ENCODE results near the gene ETV3L.

ETV3L gene

DNA sequence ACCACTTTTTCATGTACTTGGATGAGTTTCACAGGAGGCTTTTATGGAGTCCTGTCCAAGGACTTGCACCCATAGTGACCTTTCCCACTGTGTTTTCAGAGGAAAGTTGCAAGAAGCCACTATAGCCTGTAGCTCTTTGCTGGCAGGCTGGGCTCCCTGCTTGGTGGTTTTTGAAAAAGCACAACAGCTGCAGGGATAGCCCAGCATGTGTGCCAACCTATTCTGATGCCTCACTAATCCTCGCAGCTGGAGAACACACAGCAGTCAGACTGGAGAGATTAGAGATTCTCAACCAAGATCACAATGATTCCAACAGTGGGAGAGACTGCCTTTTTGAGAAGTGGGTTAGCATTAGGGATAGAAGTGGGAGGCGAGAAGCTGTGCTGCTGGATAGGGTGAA lies 30.0 kb downstream of the ETV3L start:
- DNase-seq: no peak

GRCh38 chr1:157059241-157059640 lies 40.4 kb downstream of the ETV3L start:
- peak; percentile 13 for DNase-seq

GRCh38 chr1:157056269-157056668 lies 43.3 kb downstream of the ETV3L start:
- DNase-seq: peak; percentile 79

GRCh38 chr1:157055729-157056128 lies 43.9 kb downstream of the ETV3L start:
- peak; percentile 87 for DNase-seq

DNA sequence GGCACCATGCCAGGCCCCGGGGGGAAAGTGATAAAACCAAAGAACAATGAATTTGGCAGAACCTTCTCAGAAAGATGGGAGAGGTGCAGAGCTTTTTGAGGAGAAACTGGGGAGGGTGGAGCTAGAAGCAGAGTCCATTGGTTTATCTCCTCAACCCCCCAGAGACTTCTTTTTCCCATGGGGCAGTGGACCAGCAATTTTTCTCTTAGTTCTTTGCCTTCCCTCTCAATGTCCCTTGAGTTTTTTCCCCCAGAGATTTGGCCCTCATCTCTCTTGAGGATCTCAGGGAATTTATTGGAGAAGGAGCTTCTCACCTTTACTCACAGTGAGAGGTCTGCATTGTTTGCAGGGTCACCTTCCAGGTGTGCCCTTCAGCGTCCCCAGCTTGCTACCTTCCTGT lies 48.8 kb downstream of the ETV3L start:
- DNase-seq: no peak

DNA sequence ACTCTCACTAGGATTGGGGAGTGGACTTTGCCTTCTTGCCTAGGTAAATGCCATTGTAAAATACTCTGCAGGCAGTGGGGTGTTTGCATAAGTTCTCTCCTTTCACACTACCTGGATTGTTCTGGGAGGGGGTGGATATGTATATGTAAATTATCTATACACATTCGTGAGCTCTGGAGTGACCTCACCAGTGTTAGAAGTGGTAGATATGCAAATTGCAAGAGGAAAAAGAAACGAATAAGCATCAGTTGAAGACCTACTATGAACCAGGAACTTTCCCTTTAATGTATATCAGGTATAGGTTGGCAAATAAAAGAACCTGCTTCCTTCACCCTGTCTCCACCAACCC lies 52.6 kb downstream of the ETV3L start:
- DNase-seq: no peak

DNA sequence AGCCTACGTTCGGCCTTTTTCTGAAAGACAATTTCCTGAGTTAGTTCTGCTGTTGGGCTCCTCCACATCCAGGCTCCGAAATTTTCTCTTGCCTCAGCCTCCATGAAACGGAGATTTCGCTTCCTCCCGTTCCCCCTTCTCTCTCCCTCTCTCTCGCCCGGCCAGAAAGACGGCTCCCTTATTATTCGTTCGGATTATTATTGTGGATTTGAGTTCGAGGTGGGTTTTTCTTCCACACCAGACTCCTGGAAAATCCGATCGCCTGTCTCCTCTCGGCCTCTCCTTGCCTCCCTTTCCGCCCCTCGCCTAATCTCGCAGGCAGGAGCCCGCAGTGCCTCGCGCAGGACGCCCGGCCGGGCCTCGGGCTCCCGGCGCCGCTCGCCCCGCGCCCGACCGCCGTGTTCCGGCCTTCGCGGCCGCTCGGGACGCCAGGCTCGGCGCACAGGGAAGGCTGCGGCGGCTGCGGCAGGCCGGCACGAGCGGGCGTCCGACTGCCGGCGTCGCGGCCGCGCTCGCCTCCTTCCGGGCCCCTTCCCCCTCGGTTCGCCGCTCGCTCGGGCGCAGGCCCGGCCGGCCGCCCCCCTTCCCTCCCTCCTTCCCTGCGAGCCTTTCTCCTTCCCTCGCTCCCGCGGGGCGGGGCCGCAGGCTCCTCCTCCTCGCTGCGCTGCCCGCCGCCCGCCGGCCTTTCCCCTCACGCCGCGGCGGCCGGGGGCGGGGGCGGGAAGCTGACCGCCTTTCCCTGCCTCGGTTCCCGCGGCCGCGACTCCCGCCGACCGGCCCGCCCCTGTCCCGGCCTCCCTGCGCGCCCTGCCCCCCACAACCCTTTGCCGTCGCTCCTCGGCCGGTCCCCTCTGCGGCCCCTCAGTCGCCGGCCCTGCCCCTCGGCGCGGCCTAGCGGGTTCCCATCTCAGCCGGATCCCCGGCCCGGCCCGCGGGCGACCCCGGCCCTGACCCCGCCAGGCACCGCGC lies 54.1 kb downstream of the ETV3L start, which contains the start of gene ARHGEF11:
TSS of gene ARHGEF11 (minus strand) at position 493 of the 969 bp plus-strand sequence. CDS start 1,412 bp downstream, outside the sequence.
- peak; percentile 87 for DNase-seq

GRCh38 chr1:157044326-157044725 lies 55.3 kb downstream of the ETV3L start:
- DNase-seq: no peak

DNA sequence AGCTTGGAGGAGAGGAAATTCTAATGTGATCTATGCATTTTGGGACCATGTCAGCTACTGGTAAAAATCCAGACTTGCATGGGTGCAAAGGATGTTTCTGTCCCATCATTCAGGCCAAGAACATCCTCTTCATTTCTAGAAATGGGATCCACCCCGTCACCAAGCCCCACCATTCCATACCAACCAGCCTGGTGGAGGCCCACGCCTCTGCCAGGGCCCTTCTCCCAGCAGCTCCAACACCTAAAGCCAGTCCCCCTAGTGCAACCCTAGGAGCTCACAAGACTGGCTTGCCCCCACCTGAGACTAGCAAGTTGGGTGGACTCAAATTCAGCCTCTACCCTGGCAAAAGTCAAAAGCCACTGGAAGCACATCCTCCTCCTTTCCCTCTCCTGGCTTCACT lies 55.9 kb downstream of the ETV3L start:
- DNase-seq: no peak

DNA sequence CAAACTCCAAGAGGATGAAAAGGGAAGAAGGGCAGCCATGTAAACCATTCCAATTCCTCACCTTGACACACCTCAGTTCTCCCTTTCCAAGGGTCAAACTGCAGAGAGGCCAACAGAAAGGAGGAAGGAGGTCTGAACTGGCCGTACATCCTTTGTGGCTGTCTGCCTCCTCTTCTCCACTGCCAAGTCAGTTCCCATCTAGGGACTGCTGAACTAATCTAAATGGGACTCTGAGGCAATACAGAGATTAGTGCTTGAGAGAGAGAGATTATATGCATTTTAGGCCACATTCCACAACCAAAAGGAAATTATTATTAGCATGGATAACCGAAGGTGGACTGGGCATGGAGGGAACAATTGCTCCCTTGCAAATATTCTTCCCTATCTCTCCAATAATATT lies 56.8 kb downstream of the ETV3L start:
- DNase-seq: peak; percentile 21
